Measurements from ENCODE around the gene CASQ1.
A peak's percentile ranks its signal among the peaks of the same experiment; 100 is the strongest.

Gene CASQ1

GRCh38 chr1:160205242-160206035, 15.1 kb downstream of the CASQ1 start, which contains the start of gene PEA15:
Gene PEA15 (plus strand): TSS chr1:160205384. CDS start chr1:160211545, 6,161 bp downstream.
- TF ChIP-seq, protein P1, sequence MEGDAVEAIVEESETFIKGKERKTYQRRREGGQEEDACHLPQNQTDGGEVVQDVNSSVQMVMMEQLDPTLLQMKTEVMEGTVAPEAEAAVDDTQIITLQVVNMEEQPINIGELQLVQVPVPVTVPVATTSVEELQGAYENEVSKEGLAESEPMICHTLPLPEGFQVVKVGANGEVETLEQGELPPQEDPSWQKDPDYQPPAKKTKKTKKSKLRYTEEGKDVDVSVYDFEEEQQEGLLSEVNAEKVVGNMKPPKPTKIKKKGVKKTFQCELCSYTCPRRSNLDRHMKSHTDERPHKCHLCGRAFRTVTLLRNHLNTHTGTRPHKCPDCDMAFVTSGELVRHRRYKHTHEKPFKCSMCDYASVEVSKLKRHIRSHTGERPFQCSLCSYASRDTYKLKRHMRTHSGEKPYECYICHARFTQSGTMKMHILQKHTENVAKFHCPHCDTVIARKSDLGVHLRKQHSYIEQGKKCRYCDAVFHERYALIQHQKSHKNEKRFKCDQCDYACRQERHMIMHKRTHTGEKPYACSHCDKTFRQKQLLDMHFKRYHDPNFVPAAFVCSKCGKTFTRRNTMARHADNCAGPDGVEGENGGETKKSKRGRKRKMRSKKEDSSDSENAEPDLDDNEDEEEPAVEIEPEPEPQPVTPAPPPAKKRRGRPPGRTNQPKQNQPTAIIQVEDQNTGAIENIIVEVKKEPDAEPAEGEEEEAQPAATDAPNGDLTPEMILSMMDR (IDR thresholded peaks at IDR 0.05; ENCODE audit: unreplicated experiment in 3 of 3), result no peak
- peaks cover 21% of the 10 kb centered on the region for H3K36me3 Mint-ChIP-seq (ENCODE audit: low read depth)

GRCh38 chr1:160206036-160206389, 15.6 kb downstream of the CASQ1 start:
- peak overlapping the region; percentile 73 to 80 (median 74) for H3K27ac Mint-ChIP-seq
- H3K27me3 Mint-ChIP-seq (ENCODE audit: low read depth), result no peaks in the 10 kb centered on the region
- TF ChIP-seq, protein P1 (IDR thresholded peaks at IDR 0.05; ENCODE audit: unreplicated experiment in 3 of 3), result no peak
- peak overlapping the region; percentile 81 to 87 (median 83) for H3K4me3 Mint-ChIP-seq
- peaks cover 57% of the 10 kb centered on the region for H3K4me1 Mint-ChIP-seq
- peaks cover 23% of the 10 kb centered on the region for H3K36me3 Mint-ChIP-seq (ENCODE audit: low read depth)
- no peaks in the 10 kb centered on the region for H3K9me3 Mint-ChIP-seq

More at GRCh38 chr1:160205242-160206035, 15.1 kb downstream of the CASQ1 start, which contains the start of gene PEA15:
- Mint-ChIP-seq H3K4me3 (peak within 1 kb of the TSS; percentile 81 to 87 (median 83)), H3K4me1 (peaks cover 54% of the 10 kb centered on the region), H3K9me3 (no peaks in the 10 kb centered on the region), H3K27me3 (ENCODE audit: low read depth) (no peaks in the 10 kb centered on the region), H3K27ac (peak within 1 kb of the TSS; percentile 74 to 80 (median 74))

GRCh38 chr1:160206421-160207117, 16.2 kb downstream of the CASQ1 start:
- peaks cover 26% of the 10 kb centered on the region for H3K36me3 Mint-ChIP-seq (ENCODE audit: low read depth)
- H3K9me3 Mint-ChIP-seq, result no peaks in the 10 kb centered on the region
- H3K27ac Mint-ChIP-seq, result peak overlapping the region; percentile 73 to 80 (median 74)
- peaks cover 57% of the 10 kb centered on the region for H3K4me1 Mint-ChIP-seq
- no peaks in the 10 kb centered on the region for H3K27me3 Mint-ChIP-seq (ENCODE audit: low read depth)
- TF ChIP-seq, protein P1 (IDR thresholded peaks at IDR 0.05; ENCODE audit: unreplicated experiment in 3 of 3), result no peak
- H3K4me3 Mint-ChIP-seq, result peak overlapping the region; percentile 81 to 87 (median 83)

GRCh38 chr1:160207118-160207650, 16.8 kb downstream of the CASQ1 start:
- H3K27me3 Mint-ChIP-seq (ENCODE audit: low read depth), result no peaks in the 10 kb centered on the region
- H3K4me3 Mint-ChIP-seq, result peak overlapping the region; percentile 81 to 87 (median 83)
- H3K4me1 Mint-ChIP-seq, result peaks cover 60% of the 10 kb centered on the region

GRCh38 chr1:160207771-160208556, 17.6 kb downstream of the CASQ1 start:
- Mint-ChIP-seq H3K4me1 (peaks cover 63% of the 10 kb centered on the region), H3K4me3 (peak overlapping the region; percentile 81 to 87 (median 83)), H3K27me3 (ENCODE audit: low read depth) (no peaks in the 10 kb centered on the region), H3K9me3 (no peaks in the 10 kb centered on the region), H3K36me3 (ENCODE audit: low read depth) (peaks cover 40% of the 10 kb centered on the region), H3K27ac (peak overlapping the region; percentile 42 to 74 (median 68))
- TF ChIP-seq, protein P1 (IDR thresholded peaks at IDR 0.05; ENCODE audit: unreplicated experiment in 3 of 3), result no peak

More at GRCh38 chr1:160207118-160207650, 16.8 kb downstream of the CASQ1 start:
- TF ChIP-seq, protein P1 (IDR thresholded peaks at IDR 0.05; ENCODE audit: unreplicated experiment in 3 of 3), result no peak
- Mint-ChIP-seq H3K9me3 (no peaks in the 10 kb centered on the region), H3K36me3 (ENCODE audit: low read depth) (peaks cover 32% of the 10 kb centered on the region), H3K27ac (peak overlapping the region; percentile 42 to 74 (median 68))
